Measurements from ENCODE around the gene PSMD9.
"Not testable (repeated sequence)": the region's sequence is repeated elsewhere in the genome, so short reads cannot be mapped to it uniquely, and the experiment has no call there.

Gene PSMD9

GRCh38 chr12:121888478-121889273, at the start of gene PSMD9:
Gene PSMD9, plus strand, starts transcription at chr12:121888790. Its CDS starts 67 bp downstream, at chr12:121888857.
- DNase-seq (ENCODE audit: extremely low spot score, insufficient read length, low read depth), result peak; percentile 95
- FAIRE-seq, result peak; percentile 97

- peak; percentile 98 for FAIRE-seq
- peak; percentile 99 for DNase-seq (ENCODE audit: extremely low spot score, insufficient read length, low read depth)
Observed at GRCh38 chr12:121839106-121839992, 49.2 kb upstream of the PSMD9 start.

- no peak for FAIRE-seq
- DNase-seq (ENCODE audit: extremely low spot score, insufficient read length, low read depth), result no peak
Observed at GRCh38 chr12:121839993-121840761, 48.4 kb upstream of the PSMD9 start.

- DNase-seq (ENCODE audit: extremely low spot score, insufficient read length, low read depth), result no peak
- FAIRE-seq, result no peak
Observed at GRCh38 chr12:121843236-121843982, 45.2 kb upstream of the PSMD9 start.

GRCh38 chr12:121845701-121846100, 42.9 kb upstream of the PSMD9 start:
- DNase-seq (ENCODE audit: extremely low spot score, insufficient read length, low read depth) (no peak), FAIRE-seq (no peak)

GRCh38 chr12:121849211-121849610, 39.4 kb upstream of the PSMD9 start:
- DNase-seq (ENCODE audit: extremely low spot score, insufficient read length, low read depth), result no peak
- FAIRE-seq, result no peak

- FAIRE-seq, result no peak
- DNase-seq (ENCODE audit: extremely low spot score, insufficient read length, low read depth), result no peak
Observed at GRCh38 chr12:121849665-121850064, 38.9 kb upstream of the PSMD9 start.

GRCh38 chr12:121852392-121852791, 36.2 kb upstream of the PSMD9 start:
- not testable (repeated sequence) for FAIRE-seq

GRCh38 chr12:121857322-121858246, 31.0 kb upstream of the PSMD9 start:
- DNase-seq (ENCODE audit: extremely low spot score, insufficient read length, low read depth), result no peak
- FAIRE-seq, result no peak

More at GRCh38 chr12:121852392-121852791, 36.2 kb upstream of the PSMD9 start:
- not testable (repeated sequence) for DNase-seq (ENCODE audit: extremely low spot score, insufficient read length, low read depth)

GRCh38 chr12:121858318-121858661, 30.3 kb upstream of the PSMD9 start:
- FAIRE-seq (no peak), DNase-seq (ENCODE audit: extremely low spot score, insufficient read length, low read depth) (no peak)

- FAIRE-seq (no peak), DNase-seq (ENCODE audit: extremely low spot score, insufficient read length, low read depth) (no peak)
Observed at GRCh38 chr12:121858662-121859572, 29.7 kb upstream of the PSMD9 start, which contains the start of gene HPD. Gene HPD, minus strand, starts transcription at chr12:121858859. Its CDS starts 36 bp downstream, at chr12:121858823.

- no peak for FAIRE-seq
- no peak for DNase-seq (ENCODE audit: extremely low spot score, insufficient read length, low read depth)
Observed at GRCh38 chr12:121860257-121860656, 28.3 kb upstream of the PSMD9 start.

- DNase-seq (ENCODE audit: extremely low spot score, insufficient read length, low read depth), result not testable (repeated sequence)
Observed at GRCh38 chr12:121860699-121861098, 27.9 kb upstream of the PSMD9 start.

GRCh38 chr12:121861636-121862254, 26.8 kb upstream of the PSMD9 start:
- FAIRE-seq (no peak), DNase-seq (ENCODE audit: extremely low spot score, insufficient read length, low read depth) (no peak)

More at GRCh38 chr12:121860699-121861098, 27.9 kb upstream of the PSMD9 start:
- not testable (repeated sequence) for FAIRE-seq

- no peak for DNase-seq (ENCODE audit: extremely low spot score, insufficient read length, low read depth)
- no peak for FAIRE-seq
Observed at GRCh38 chr12:121866331-121866730, 22.3 kb upstream of the PSMD9 start.

- not testable (repeated sequence) for DNase-seq (ENCODE audit: extremely low spot score, insufficient read length, low read depth); FAIRE-seq
Observed at GRCh38 chr12:121869229-121869628, 19.4 kb upstream of the PSMD9 start.

GRCh38 chr12:121871467-121871866, 17.1 kb upstream of the PSMD9 start:
- no peak for FAIRE-seq
- no peak for DNase-seq (ENCODE audit: extremely low spot score, insufficient read length, low read depth)
